Measurements from ENCODE around the gene MUC20. TPM values are rescaled to one million over a fixed set of nuclear protein-coding genes. Genes with fewer than 3 reads are reported as not detected.
"Not testable (repeated sequence)": the region's sequence is repeated elsewhere in the genome, so short reads cannot be mapped to it uniquely, and the experiment has no call there.

The MUC20 gene
- total RNA-seq, 1 donor from 2014 or later, result 2.3 TPM

- not testable (repeated sequence) for H3K27ac Mint-ChIP-seq (ENCODE audit: unreplicated experiment); DNase-seq (ENCODE audit: low read depth, low spot score); H3K4me3 Mint-ChIP-seq; H3K27me3 Mint-ChIP-seq (ENCODE audit: low read depth); H3K9me3 Mint-ChIP-seq; H3K4me1 Mint-ChIP-seq
- peaks cover 39% of the 10 kb centered on the region for H3K36me3 Mint-ChIP-seq (ENCODE audit: low read depth)
Observed at GRCh38 chr3:195688471-195689183, 32.2 kb upstream of the MUC20 start.

DNA sequence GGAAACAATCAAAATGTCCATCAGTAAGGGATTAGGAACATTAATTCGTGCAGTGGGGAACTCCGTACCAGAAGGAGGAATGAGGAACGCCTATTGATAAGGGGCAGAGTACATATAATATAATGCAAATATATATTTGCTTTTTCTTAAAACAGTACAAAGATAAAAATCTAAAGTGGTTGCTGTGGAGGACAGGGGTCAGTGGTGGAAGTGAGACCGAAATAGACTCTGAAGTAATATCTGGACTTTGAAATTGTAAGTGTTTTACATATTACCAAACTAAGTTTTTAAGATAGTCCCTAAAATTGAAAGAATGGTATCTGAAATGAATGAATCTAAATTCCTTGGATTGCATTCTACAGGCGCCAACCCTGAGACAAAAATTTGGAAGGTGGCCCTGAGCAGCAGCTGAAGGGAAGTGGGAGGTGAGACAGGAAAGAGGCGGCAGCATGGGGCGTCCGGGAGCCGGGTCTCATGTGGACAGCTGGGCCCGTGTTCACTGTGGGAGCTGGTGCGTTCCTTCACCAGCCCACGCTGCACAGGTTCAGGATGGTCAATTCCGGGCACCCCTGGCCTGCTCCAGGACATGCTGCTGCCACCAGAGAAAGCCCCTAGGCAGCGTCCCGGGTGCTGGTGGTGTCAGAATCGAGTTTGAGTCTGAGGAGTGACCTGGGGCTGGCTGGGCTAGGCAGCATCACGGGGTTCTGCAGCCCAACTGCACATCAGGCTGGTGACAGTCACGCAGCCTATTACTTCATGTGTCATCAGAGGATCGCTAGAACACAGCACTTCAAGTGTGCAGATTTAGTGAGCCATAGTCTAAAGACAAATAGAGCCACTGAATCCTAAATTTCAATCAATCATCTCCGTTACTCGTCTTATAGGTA, 31.4 kb upstream of the MUC20 start:
- not testable (repeated sequence) for DNase-seq (ENCODE audit: low read depth, low spot score); H3K4me1 Mint-ChIP-seq; H3K27ac Mint-ChIP-seq (ENCODE audit: unreplicated experiment); H3K4me3 Mint-ChIP-seq; H3K27me3 Mint-ChIP-seq (ENCODE audit: low read depth); H3K9me3 Mint-ChIP-seq
- H3K36me3 Mint-ChIP-seq (ENCODE audit: low read depth), result peaks cover 36% of the 10 kb centered on the region

GRCh38 chr3:195690951-195691350, 29.8 kb upstream of the MUC20 start:
- no peak overlapping the region for H3K27ac Mint-ChIP-seq (ENCODE audit: unreplicated experiment)
- peaks cover 1% of the 10 kb centered on the region for H3K4me1 Mint-ChIP-seq
- H3K36me3 Mint-ChIP-seq (ENCODE audit: low read depth), result peaks cover 33% of the 10 kb centered on the region
- no peaks in the 10 kb centered on the region for H3K27me3 Mint-ChIP-seq (ENCODE audit: low read depth)
- no peak for TF ChIP-seq CTCF (conservative IDR thresholded peaks at IDR 0.05)
- peaks cover 4% of the 10 kb centered on the region for H3K9me3 Mint-ChIP-seq
- no peak overlapping the region for H3K4me3 Mint-ChIP-seq
- no peak for DNase-seq (ENCODE audit: low read depth, low spot score)

DNA sequence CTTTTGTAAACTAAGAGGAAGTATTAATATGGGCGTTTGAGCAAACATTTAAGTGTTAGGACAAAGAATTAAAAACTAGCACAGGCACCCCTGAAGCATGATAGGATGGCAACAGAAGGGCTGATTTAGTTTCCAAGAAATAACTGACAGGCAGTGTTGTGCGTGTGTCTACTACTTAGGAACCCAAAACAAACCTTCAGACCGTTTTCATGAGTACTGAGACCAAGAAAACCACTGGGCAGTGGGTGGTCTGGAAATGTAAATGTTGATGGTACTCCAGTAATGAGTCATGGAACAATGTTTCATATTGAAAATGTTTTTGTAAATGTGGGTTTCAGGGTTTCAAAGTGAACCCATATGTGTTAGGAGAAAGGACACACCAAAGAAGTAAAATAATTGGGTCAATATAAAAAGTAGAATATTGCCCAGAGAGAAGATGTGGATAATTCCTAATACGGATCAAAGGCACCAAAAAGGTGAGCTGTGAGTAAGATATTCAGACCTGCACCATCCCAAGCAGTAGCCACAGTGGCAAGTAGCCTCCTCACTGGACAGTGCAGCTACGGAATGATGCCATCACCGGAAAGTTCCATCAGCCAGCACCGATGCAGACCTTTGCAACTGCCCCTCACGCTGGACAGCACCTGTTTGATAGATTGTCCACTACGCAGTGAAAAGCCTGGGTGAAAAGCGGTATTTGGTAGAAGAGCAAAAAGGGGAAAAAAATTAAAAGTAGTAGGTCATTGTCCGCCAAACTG, 29.0 kb upstream of the MUC20 start:
- not testable (repeated sequence) for DNase-seq (ENCODE audit: low read depth, low spot score); H3K27me3 Mint-ChIP-seq (ENCODE audit: low read depth); H3K4me3 Mint-ChIP-seq; H3K27ac Mint-ChIP-seq (ENCODE audit: unreplicated experiment); H3K9me3 Mint-ChIP-seq; H3K4me1 Mint-ChIP-seq
- peaks cover 32% of the 10 kb centered on the region for H3K36me3 Mint-ChIP-seq (ENCODE audit: low read depth)

DNA sequence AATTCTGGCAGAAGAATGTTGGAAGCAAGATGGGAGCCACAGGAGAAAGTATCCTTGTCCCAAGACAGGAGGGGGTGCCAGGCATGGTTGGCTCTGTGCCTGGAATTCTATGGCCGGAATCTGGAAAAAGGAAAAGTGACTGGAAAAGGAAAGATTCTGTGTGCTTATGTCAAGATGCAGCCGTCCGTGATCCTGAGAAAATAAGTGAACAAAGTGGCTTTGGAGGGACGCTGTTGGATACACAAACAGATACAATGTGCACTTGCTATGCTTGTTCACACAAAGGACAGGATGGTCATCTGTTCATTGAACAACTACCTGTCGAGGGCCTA, 28.5 kb upstream of the MUC20 start:
- DNase-seq (ENCODE audit: low read depth, low spot score), result no peak
- peaks cover 29% of the 10 kb centered on the region for H3K36me3 Mint-ChIP-seq (ENCODE audit: low read depth)
- H3K9me3 Mint-ChIP-seq, result peaks cover 3% of the 10 kb centered on the region
- H3K4me3 Mint-ChIP-seq, result no peak overlapping the region
- peaks cover 11% of the 10 kb centered on the region for H3K4me1 Mint-ChIP-seq
- no peak overlapping the region for H3K27ac Mint-ChIP-seq (ENCODE audit: unreplicated experiment)
- TF ChIP-seq CTCF (conservative IDR thresholded peaks at IDR 0.05), result no peak
- H3K27me3 Mint-ChIP-seq (ENCODE audit: low read depth), result no peaks in the 10 kb centered on the region

DNA sequence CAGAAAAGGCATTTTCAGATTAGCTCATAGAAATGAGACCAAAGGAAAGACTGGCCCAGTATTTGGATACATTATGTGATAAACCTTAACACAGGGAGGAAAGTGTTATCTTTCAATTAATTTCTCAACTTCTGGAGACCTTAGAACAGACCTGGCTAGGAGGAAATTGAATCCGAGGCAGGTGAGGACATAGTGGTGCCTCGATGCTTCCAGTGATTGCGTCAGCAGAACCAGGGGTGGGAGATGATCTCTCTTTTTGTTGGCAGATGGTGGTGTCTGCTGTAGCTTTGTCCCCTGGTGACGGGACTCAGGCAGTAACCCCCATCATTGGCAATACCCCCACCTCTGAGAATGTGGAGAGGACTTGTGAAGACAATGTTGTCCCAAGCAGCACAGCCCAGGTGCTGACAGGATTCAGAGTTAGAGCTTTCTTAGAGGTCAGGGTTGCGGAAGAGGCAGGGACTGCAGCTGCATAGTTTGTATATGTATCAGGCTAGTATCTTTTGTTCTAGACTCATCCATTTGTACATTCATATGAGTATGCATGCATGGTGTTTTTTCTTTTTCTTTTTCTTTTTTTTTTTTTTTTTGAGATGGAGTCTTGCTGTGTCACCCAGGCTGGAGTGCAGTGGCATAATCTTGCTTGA, 27.9 kb upstream of the MUC20 start:
- no peak for DNase-seq (ENCODE audit: low read depth, low spot score)
- no peak for TF ChIP-seq CTCF (conservative IDR thresholded peaks at IDR 0.05)
- Mint-ChIP-seq H3K36me3 (ENCODE audit: low read depth) (peaks cover 31% of the 10 kb centered on the region), H3K27me3 (ENCODE audit: low read depth) (no peaks in the 10 kb centered on the region), H3K27ac (ENCODE audit: unreplicated experiment) (no peak overlapping the region), H3K4me1 (peaks cover 17% of the 10 kb centered on the region), H3K4me3 (no peak overlapping the region), H3K9me3 (no peaks in the 10 kb centered on the region)

Data from neural crest cell (in vitro differentiated cells).